Stomach (tissue), 9 donors: ENCODE results near the gene NAV3. TPM values are rescaled to one million over a fixed set of nuclear protein-coding genes. Genes with fewer than 3 reads are reported as not detected.

Experiments used
- DNase-seq, 2 donors: peaks; one replicate each; pipeline versions ENCODE4 v3.0.0 to v3.0.0-alpha.2; 2013 to 2019
- H3K27ac ChIP-seq, 5 donors: fragments of 200-600 bp in 4 of 5; sonication (generic) in 4 of 5; one replicate each; pipeline ENCODE4 v1.5.1; 2013 to 2019; ENCODE audit warnings: mild to moderate bottlenecking in 1 of 5, moderate library complexity in 1 of 5
- H3K27me3 ChIP-seq, 3 donors: fragments of 200-600 bp; sonication (generic); one replicate each; pipeline ENCODE4 v1.5.1; 2017 to 2019; ENCODE audit warnings: mixed run types in 1 of 3
- H3K36me3 ChIP-seq, 4 donors: fragments of 200-600 bp; sonication (generic); 1 replicate in 3 of 4; 2 replicates in 1 of 4; pipeline ENCODE4 v1.5.1; 2016 to 2019
- H3K4me1 ChIP-seq, 4 donors: fragments of 200-600 bp; sonication (generic); one replicate each; pipeline ENCODE4 v1.5.1; 2016 to 2019
- H3K4me3 ChIP-seq, 4 donors: fragments of 200-600 bp; sonication (generic) in 3 of 4; one replicate each; pipeline ENCODE4 v1.5.1; 2016 to 2019; ENCODE audit warnings: mild to moderate bottlenecking in 1 of 4
- H3K9me3 ChIP-seq, 4 donors: fragments of 200-600 bp; sonication (generic); one replicate each; pipeline ENCODE4 v1.5.1; 2016 to 2019
- EP300 ChIP-seq: sonication (generic); formaldehyde crosslinking; IDR thresholded peaks from one replicate; pipeline ENCODE4 v1.6.1; 2017; ENCODE audit warnings: antibody characterized with exemption
- POLR2A ChIP-seq, 4 donors: fragments of 450-650 bp; IDR thresholded peaks; one replicate each; pipeline ENCODE4 v1.6.1; 2016; ENCODE audit warnings: antibody characterized with exemption in 4 of 4, control low read depth in 2 of 4, mild to moderate bottlenecking in 1 of 4, moderate library complexity in 1 of 4
- POLR2AphosphoS5 ChIP-seq, 3 donors: sonication (generic); formaldehyde crosslinking; IDR thresholded peaks; one replicate each; pipeline ENCODE4 v1.6.1; 2016; ENCODE audit warnings: antibody characterized with exemption in 3 of 3
- WGBS, 5 donors: extraction: QIAGEN DNeasy Blood & Tissue Kit in 3 of 5; methylation state at CpG; one replicate each; pipeline versions ENCODE4 v1.1.5 to v1.1.7; 2013 to 2018; 5-methylcytosine and 5-hydroxymethylcytosine counted together
- intact Hi-C: fragments of 100-400 bp; cut with DNase I; formaldehyde crosslinking; loops from one replicate; pipeline ENCODE4 v1.15.1; 2023; ENCODE audit warnings: low total_unique reads
- polyA plus RNA-seq, 3 donors: library from polyadenylated mRNA; stranded (reverse); fragments of 200-250 nt; gene quantifications; one replicate each; pipeline ENCODE4 v1.2.3, GENCODE V29; 2013
- total RNA-seq, 5 donors: library from RNA; depleted of rRNA; stranded (reverse); fragments of >200 nt; gene quantifications; one replicate each; pipeline versions ENCODE4 v1.1.0 to v1.2.3, GENCODE V29; 2014 to 2016
- TF ChIP-seq, protein P1 (sequence below), 7 experiments: fragments of 450-650 bp in 4 of 7; fragments of 200-600 bp in 3 of 7; sonication (generic) in 3 of 7; IDR thresholded peaks; one replicate each; pipeline ENCODE4 v1.5.1; 2016 to 2019; ENCODE audit warnings: antibody characterized with exemption in 7 of 7, control low read depth in 2 of 7, mild to moderate bottlenecking in 1 of 7
- donor health status: healthy with polysubstance abuse.
- donor health status: Bipolar disorder and iron deficiency.
- donor health status: healthy.

NAV3 gene
- total and polyA plus RNA-seq, 8 donors = 0.15 to 18.9 (median 2.2) TPM

DNA sequence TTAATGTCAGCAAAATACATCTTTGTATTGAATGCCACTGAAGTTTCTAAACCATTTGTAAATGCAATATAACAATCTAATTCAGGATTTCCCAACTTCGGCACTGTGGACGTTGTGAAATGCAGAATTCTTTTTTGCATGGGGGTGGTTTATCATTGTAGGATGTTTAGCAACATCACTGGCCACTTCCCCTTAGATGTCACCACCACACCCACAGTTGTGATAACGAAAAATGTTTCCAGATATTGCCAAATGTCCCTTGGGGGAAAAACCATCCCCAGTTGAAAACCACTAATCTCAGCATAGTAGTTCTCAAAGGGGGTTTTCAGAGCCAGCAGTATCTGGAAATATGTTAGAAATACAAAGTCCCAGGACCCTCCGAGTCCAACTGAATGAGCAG is 203.3 kb downstream of the NAV3 start:
- Histone ChIP-seq H3K4me3 (no peak overlapping the region), H3K36me3 (no peaks in the 10 kb centered on the region), H3K27ac (no peak overlapping the region), H3K27me3 (no peaks in the 10 kb centered on the region), H3K9me3 (no peaks in the 10 kb centered on the region), H3K4me1 (no peaks in the 10 kb centered on the region)
- TF ChIP-seq EP300 (no peak), POLR2A (IDR thresholded peaks at IDR 0.05) (no peak), POLR2AphosphoS5 (IDR thresholded peaks at IDR 0.05) (no peak)
- TF ChIP-seq, protein P1, sequence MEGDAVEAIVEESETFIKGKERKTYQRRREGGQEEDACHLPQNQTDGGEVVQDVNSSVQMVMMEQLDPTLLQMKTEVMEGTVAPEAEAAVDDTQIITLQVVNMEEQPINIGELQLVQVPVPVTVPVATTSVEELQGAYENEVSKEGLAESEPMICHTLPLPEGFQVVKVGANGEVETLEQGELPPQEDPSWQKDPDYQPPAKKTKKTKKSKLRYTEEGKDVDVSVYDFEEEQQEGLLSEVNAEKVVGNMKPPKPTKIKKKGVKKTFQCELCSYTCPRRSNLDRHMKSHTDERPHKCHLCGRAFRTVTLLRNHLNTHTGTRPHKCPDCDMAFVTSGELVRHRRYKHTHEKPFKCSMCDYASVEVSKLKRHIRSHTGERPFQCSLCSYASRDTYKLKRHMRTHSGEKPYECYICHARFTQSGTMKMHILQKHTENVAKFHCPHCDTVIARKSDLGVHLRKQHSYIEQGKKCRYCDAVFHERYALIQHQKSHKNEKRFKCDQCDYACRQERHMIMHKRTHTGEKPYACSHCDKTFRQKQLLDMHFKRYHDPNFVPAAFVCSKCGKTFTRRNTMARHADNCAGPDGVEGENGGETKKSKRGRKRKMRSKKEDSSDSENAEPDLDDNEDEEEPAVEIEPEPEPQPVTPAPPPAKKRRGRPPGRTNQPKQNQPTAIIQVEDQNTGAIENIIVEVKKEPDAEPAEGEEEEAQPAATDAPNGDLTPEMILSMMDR (IDR thresholded peaks at IDR 0.05) = no peak
- intact Hi-C loops = no loop called here
- 48 to 67% (median 50%) methylated on average over 4 of the region's 4 CpGs for WGBS, 5 donors
- no peak for DNase-seq

DNA sequence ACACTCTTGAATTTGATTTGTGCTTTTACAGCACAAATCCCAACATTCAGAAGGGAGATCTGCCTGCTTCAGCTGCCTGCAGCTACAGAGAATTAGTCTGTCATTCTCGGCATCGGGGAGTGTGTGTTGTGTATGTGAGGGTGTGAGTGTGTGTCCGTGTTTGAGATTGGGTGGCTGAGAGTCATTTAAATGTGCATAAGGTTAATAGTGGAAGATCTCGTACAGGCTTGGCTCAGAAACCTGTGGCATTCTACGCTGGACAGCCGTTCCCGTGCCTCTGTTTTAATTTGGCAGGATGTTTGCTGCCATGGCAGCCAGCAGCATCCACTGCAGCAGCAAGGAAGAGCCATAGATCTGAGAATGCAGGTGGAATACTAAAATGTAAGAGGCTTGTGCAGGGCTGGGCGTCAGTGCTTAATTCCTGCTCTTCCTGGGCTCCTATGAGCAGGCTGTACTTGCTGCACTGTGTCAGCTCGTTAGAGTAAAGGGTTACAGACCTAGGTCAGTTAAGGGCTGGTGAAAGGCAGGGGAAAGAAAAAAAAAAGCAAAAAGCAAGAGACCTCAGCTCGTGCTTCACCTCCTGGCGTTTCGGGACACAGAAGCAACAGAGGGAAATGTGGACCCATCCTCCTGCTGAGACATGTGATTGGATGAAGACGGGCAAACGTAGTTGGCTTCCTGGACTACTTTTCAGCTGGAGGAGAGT is 205.4 kb downstream of the NAV3 start:
- H3K36me3 ChIP-seq = no peaks in the 10 kb centered on the region
- peak in 1 of 2 donors; percentile 32 for DNase-seq
- TF ChIP-seq POLR2A (IDR thresholded peaks at IDR 0.05) (no peak), POLR2AphosphoS5 (IDR thresholded peaks at IDR 0.05) (no peak), EP300 (no peak)
- TF ChIP-seq, protein P1 (IDR thresholded peaks at IDR 0.05) = no peak
- 60 to 63% (median 63%) methylated on average over 14 of the region's 14 CpGs for WGBS, 5 donors
- intact Hi-C loops = no loop called here
- no peaks in the 10 kb centered on the region for H3K27me3 ChIP-seq
- H3K9me3 ChIP-seq = no peaks in the 10 kb centered on the region
- H3K4me3 ChIP-seq = no peak overlapping the region
- no peak overlapping the region for H3K27ac ChIP-seq
- H3K4me1 ChIP-seq = no peaks in the 10 kb centered on the region

DNA sequence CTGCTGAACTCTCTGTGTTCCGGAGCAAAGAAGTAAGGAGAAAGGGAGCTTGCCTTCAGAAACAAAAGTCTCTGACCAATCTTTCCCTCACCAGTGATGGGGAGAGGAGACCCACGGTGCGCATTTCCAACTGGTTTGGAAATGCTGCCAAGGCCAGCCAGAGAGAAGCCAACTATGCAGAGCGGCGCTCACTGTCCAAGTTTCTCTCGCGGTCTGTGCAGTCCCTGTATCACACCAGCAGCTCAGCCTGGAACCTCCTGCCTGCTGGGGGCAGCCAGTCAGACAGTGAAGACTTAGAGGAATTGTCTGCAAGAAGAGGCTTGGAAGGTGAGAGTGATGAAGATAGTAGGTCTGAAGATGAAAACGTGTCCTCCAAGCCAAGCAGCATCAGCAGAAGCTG is 206.2 kb downstream of the NAV3 start:
- no peaks in the 10 kb centered on the region for H3K4me1 ChIP-seq
- H3K36me3 ChIP-seq = no peaks in the 10 kb centered on the region
- no peak overlapping the region for H3K4me3 ChIP-seq
- DNase-seq = no peak
- TF ChIP-seq POLR2AphosphoS5 (IDR thresholded peaks at IDR 0.05) (no peak), EP300 (no peak), POLR2A (IDR thresholded peaks at IDR 0.05) (no peak)
- TF ChIP-seq, protein P1 (IDR thresholded peaks at IDR 0.05) = no peak
- no peaks in the 10 kb centered on the region for H3K9me3 ChIP-seq
- no peak overlapping the region for H3K27ac ChIP-seq
- H3K27me3 ChIP-seq = no peaks in the 10 kb centered on the region
- intact Hi-C loops = no loop called here
- 90 to 97% (median 93%) methylated on average over 8 of the region's 8 CpGs for WGBS, 5 donors

DNA sequence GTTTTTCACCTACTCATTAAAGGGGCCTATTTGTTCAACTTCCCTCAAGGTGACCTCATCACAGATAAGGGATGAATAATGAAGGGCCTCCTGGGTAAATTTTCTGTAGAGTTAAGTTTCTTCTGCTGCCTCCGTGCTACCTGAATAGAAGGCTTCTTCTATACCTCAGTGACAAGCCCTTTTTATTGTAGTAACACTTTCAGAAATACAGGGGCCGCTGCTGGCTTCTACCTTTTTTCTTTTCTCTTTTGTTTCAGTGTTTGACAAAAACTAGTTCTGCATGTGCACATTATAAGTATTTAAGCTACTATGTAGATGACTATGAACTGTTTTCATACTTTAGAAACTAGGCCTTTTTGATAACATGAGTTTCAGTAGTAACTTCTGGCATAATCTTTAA is 207.0 kb downstream of the NAV3 start:
- intact Hi-C loops = no loop called here

More for the DNA sequence above, 207.0 kb downstream of the NAV3 start:
- Histone ChIP-seq H3K4me3 (no peak overlapping the region), H3K36me3 (no peaks in the 10 kb centered on the region), H3K4me1 (no peaks in the 10 kb centered on the region), H3K27ac (no peak overlapping the region), H3K27me3 (no peaks in the 10 kb centered on the region), H3K9me3 (no peaks in the 10 kb centered on the region)
- TF ChIP-seq POLR2A (IDR thresholded peaks at IDR 0.05) (no peak), EP300 (no peak), POLR2AphosphoS5 (IDR thresholded peaks at IDR 0.05) (no peak)
- TF ChIP-seq, protein P1 (IDR thresholded peaks at IDR 0.05) = no peak
- no peak for DNase-seq
- 49 to 80% (median 58%) methylated on average over 2 of the region's 2 CpGs for whole genome bisulfite sequencing, 5 donors
